ENCODE data around the gene FLNA. TPM values are rescaled to one million over a fixed set of nuclear protein-coding genes. Genes with fewer than 3 reads are reported as not detected.
A peak's percentile ranks its signal among the peaks of the same experiment; 100 is the strongest.

FLNA gene, protein sequence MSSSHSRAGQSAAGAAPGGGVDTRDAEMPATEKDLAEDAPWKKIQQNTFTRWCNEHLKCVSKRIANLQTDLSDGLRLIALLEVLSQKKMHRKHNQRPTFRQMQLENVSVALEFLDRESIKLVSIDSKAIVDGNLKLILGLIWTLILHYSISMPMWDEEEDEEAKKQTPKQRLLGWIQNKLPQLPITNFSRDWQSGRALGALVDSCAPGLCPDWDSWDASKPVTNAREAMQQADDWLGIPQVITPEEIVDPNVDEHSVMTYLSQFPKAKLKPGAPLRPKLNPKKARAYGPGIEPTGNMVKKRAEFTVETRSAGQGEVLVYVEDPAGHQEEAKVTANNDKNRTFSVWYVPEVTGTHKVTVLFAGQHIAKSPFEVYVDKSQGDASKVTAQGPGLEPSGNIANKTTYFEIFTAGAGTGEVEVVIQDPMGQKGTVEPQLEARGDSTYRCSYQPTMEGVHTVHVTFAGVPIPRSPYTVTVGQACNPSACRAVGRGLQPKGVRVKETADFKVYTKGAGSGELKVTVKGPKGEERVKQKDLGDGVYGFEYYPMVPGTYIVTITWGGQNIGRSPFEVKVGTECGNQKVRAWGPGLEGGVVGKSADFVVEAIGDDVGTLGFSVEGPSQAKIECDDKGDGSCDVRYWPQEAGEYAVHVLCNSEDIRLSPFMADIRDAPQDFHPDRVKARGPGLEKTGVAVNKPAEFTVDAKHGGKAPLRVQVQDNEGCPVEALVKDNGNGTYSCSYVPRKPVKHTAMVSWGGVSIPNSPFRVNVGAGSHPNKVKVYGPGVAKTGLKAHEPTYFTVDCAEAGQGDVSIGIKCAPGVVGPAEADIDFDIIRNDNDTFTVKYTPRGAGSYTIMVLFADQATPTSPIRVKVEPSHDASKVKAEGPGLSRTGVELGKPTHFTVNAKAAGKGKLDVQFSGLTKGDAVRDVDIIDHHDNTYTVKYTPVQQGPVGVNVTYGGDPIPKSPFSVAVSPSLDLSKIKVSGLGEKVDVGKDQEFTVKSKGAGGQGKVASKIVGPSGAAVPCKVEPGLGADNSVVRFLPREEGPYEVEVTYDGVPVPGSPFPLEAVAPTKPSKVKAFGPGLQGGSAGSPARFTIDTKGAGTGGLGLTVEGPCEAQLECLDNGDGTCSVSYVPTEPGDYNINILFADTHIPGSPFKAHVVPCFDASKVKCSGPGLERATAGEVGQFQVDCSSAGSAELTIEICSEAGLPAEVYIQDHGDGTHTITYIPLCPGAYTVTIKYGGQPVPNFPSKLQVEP (N-terminal part only)
- total RNA-seq (2013; cell fraction: nucleolus; rRNA removed): 217 and 245 TPM in 2 replicates
- total RNA-seq (2014; rRNA removed) (379 and 459 TPM in 2 replicates), total RNA-seq (2014; rRNA removed; fragmentation: Illumina TruSeq; extraction: Trizol) (128 and 137 TPM in 2 replicates), total RNA-seq (2021) (617 and 643 TPM in 2 replicates), polyA plus RNA-seq (2011; rRNA removed) (22.1 and 56.9 TPM in 2 replicates), polyA plus RNA-seq (2014; fragmentation: Illumina TruSeq; extraction: Trizol) (52.0 and 174 TPM in 2 replicates), polyA plus RNA-seq (2014; fragmentation: Nextera tagmentation; extraction: Ambion mirVana) (10 to 100 TPM in 1 of 2 experiments, 1 to 10 TPM in 1; 5.1 to 30.6 TPM), polyA plus RNA-seq (2014; rRNA removed) (168 and 269 TPM in 2 replicates), polyA plus RNA-seq (2016; fragmentation: Nextera tagmentation; extraction: Ambion mirVana) (100 to 1,000 TPM; 344 to 347 TPM), polyA minus RNA-seq (2011; rRNA and poly(A)+ RNA removed) (385 and 416 TPM in 2 replicates), Bru-seq, nascent RNA (percentile 72 among the genes with signal in this experiment), BruChase-seq, experiment 1, labeled RNA remaining after a 6-hour chase (percentile 97 among the genes with signal in this experiment), BruChase-seq, experiment 2, labeled RNA remaining after a 2-hour chase (percentile 91 among the genes with signal in this experiment)
- 75.8 TPM for polyA plus RNA-seq (2011; ENCODE audit: low read depth)
- 101 and 120 TPM in 2 replicates for polyA plus RNA-seq (2011; cell fraction: cytosol; rRNA removed)
- 466 and 752 TPM in 2 replicates for polyA plus RNA-seq (2011; cell fraction: nucleus; rRNA removed)
- 167 and 174 TPM in 2 replicates for polyA plus RNA-seq (2012)
- polyA minus RNA-seq (2011; cell fraction: cytosol; rRNA and poly(A)+ RNA removed): 382 and 413 TPM in 2 replicates
- 154 and 358 TPM in 2 replicates for polyA minus RNA-seq (2011; cell fraction: nucleus; rRNA and poly(A)+ RNA removed)
- long read RNA-seq, experiment 1, partial matches to known transcripts: 46 of 49 reads
- long read RNA-seq, experiment 1, other reads (novel, unspliced or antisense): 2 of 49 reads
- long read RNA-seq, experiment 2, partial matches to known transcripts: 1 of 1 reads
- long read RNA-seq, experiment 2, other reads (novel, unspliced or antisense): 0 of 1 reads

DNA sequence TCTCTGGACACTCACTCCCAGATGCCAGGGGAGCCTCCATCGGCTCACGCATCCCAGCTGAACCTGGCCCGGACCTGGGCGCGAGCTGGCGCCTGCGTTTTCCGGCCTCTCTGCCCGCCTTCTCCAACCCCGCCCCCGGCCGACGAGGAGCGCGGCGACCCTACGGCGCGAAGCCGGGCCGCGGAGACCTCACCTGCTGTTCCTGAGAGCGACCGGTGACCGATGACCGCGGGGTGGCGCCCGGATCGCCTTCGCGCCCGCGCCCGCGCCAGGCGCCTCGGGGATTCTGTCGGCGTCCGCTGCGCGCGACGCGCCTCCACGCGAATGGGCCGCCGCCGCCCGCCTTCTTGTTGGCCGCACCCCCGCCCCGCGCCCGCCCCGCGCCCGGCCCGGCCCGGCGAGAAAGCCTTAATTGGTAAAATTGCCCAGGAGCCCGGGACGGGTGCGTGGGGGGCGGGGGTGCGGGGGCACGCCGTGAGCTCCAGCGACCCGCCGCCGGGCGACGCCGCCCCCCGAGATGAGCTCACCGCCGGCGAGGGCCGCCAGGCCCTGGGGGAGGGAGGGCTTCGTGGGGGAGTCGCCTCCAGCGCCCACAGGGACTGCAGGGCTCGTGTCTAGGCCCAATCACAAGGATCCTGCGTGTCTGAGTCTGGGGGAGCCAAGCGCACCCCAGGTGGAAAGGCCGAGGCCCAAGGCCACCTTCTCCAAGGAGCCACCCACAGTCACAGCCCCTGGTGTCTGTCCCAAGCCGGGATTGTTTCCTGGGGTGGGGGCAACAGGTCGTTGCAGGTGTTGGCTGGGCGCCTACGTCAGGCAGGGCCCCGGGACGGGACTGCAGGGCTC, at the start of gene FLNA:
TSS of gene FLNA (minus strand) at position 322 of the 843 bp plus-strand sequence. CDS start 3,389 bp downstream, outside the sequence.
- H4K20me1 ChIP-seq (ENCODE audit: control insufficient read depth, insufficient read depth): no peaks in the 10 kb centered on the region
- BruUV-seq (replicated peaks): no TSS peak
- CTCF ChIA-PET: interaction anchor here (0.9 to 2.0 kb wide), 14 partner anchors 8 to 173 kb away, joined by 3 to 21 read pairs (median 8); partner anchors contain the start of genes ATP6AP1 and IKBKG
- SMC1A ChIA-PET (ENCODE audit: uncharacterized antibody, unreplicated experiment): interaction anchor here (1.4 to 2.0 kb wide), 3 partner anchors 8 to 158 kb away, joined by 4 to 10 read pairs (median 7); partner anchors contain the start of gene RPL10
- peak within 1 kb of the TSS; percentile 61; the same call in 1 of the 2 replicates for H3K4me3 ChIP-seq
- in situ Hi-C loops (cut with MboI): loop anchor here (5.0 kb wide), 2 partner anchors 163 to 442 kb away; no protein-coding TSS in a partner anchor
- H3K27me3 ChIP-seq (replicated peaks in 1 of 2; ENCODE audit: control insufficient read depth in 2 of 2, insufficient read depth in 2 of 2, low read length in 1 of 2): no peaks in the 10 kb centered on the region
- 29% methylated on average over 60 of the region's 95 CpGs for WGBS (ENCODE audit: insufficient coverage, insufficient replicate concordance, low lambda C conversion rate, missing lambda C conversion rate)
- H3K4me2 ChIP-seq (ENCODE audit: control insufficient read depth, insufficient read depth): peak within 1 kb of the TSS; percentile 55
- peaks cover 11% of the 10 kb centered on the region for H3K4me1 ChIP-seq (ENCODE audit: control insufficient read depth, insufficient read depth, low read length)
- no peak for FAIRE-seq
- RAD21 ChIA-PET (ENCODE audit: unreplicated experiment): interaction anchor here (0.9 to 2.4 kb wide), 8 partner anchors 9 to 162 kb away, joined by 3 to 12 read pairs (median 4); no protein-coding TSS in a partner anchor
- H3K36me3 ChIP-seq (ENCODE audit: control insufficient read depth in 2 of 2, insufficient read depth in 2 of 2, low read length in 1 of 2): no peaks in the 10 kb centered on the region
- peaks cover 20% of the 10 kb centered on the region for H3K79me2 ChIP-seq (ENCODE audit: control insufficient read depth, insufficient read depth, low read length)
- POLR2A ChIA-PET: interaction anchor here (0.6 to 1.8 kb wide), 4 partner anchors 9 to 153 kb away, joined by 3 to 6 read pairs (median 6); partner anchors contain the start of gene RPL10
- no peak for DNase-seq (ENCODE audit: low read depth, low spot score)
- no peak for ATAC-seq
- H3K27ac ChIP-seq (ENCODE audit: control insufficient read depth, insufficient read depth): no peak within 1 kb of the TSS
- intact Hi-C loops (cut with micrococcal nuclease; ENCODE audit: unreplicated experiment): loop anchor here (5.0 to 10.0 kb wide), 2 partner anchors 50 to 447 kb away; partner anchors contain the start of genes ARHGAP4 and ATP6AP1
- no peaks in the 10 kb centered on the region; the same call in 2 of the 3 replicates for H3K9me3 ChIP-seq (replicated peaks; ENCODE audit: control insufficient read depth, insufficient read depth, low read length)
- peak within 1 kb of the TSS; percentile 41; the same call in 1 of the 2 replicates for H2AFZ ChIP-seq (ENCODE audit: control insufficient read depth, low read depth, low read length)
- H3K9ac ChIP-seq (ENCODE audit: control insufficient read depth, insufficient read depth, low read length): peak within 1 kb of the TSS; percentile 2; the same call in 1 of the 2 replicates
- TF ChIP-seq EGR1 (IDR thresholded peaks at IDR 0.05; ENCODE audit: borderline replicate concordance in 1 of 2, low read depth in 2 of 2, low read length in 2 of 2) (0 out of 3 replicates have a peak, but pooled peaks of 1 of the 2 experiments have one; percentile 29), NR2F1 (conservative IDR thresholded peaks at IDR 0.05) (0 out of 2 replicates have a peak, but pooled peaks have one; percentile 19), IKZF1 (conservative IDR thresholded peaks at IDR 0.05) (peak; percentile 7; the same call in 1 of the 2 replicates)
- TF ChIP-seq, protein P1, sequence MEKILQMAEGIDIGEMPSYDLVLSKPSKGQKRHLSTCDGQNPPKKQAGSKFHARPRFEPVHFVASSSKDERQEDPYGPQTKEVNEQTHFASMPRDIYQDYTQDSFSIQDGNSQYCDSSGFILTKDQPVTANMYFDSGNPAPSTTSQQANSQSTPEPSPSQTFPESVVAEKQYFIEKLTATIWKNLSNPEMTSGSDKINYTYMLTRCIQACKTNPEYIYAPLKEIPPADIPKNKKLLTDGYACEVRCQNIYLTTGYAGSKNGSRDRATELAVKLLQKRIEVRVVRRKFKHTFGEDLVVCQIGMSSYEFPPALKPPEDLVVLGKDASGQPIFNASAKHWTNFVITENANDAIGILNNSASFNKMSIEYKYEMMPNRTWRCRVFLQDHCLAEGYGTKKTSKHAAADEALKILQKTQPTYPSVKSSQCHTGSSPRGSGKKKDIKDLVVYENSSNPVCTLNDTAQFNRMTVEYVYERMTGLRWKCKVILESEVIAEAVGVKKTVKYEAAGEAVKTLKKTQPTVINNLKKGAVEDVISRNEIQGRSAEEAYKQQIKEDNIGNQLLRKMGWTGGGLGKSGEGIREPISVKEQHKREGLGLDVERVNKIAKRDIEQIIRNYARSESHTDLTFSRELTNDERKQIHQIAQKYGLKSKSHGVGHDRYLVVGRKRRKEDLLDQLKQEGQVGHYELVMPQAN (conservative IDR thresholded peaks at IDR 0.05): 0 out of 2 replicates have a peak, but pooled peaks have one; percentile 17
- TF ChIP-seq, protein P2, sequence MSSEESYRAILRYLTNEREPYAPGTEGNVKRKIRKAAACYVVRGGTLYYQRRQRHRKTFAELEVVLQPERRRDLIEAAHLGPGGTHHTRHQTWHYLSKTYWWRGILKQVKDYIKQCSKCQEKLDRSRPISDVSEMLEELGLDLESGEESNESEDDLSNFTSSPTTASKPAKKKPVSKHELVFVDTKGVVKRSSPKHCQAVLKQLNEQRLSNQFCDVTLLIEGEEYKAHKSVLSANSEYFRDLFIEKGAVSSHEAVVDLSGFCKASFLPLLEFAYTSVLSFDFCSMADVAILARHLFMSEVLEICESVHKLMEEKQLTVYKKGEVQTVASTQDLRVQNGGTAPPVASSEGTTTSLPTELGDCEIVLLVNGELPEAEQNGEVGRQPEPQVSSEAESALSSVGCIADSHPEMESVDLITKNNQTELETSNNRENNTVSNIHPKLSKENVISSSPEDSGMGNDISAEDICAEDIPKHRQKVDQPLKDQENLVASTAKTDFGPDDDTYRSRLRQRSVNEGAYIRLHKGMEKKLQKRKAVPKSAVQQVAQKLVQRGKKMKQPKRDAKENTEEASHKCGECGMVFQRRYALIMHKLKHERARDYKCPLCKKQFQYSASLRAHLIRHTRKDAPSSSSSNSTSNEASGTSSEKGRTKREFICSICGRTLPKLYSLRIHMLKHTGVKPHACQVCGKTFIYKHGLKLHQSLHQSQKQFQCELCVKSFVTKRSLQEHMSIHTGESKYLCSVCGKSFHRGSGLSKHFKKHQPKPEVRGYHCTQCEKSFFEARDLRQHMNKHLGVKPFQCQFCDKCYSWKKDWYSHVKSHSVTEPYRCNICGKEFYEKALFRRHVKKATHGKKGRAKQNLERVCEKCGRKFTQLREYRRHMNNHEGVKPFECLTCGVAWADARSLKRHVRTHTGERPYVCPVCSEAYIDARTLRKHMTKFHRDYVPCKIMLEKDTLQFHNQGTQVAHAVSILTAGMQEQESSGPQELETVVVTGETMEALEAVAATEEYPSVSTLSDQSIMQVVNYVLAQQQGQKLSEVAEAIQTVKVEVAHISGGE (CRISPR knock-in tag; IDR thresholded peaks at IDR 0.05): no peak

All from GM12878 (cell line).